GM12878 (cell line): Measurements from ENCODE around the gene TRIM62. TPM values are rescaled to one million over a fixed set of nuclear protein-coding genes. Genes with fewer than 3 reads are reported as not detected.

ENCODE experiments used
- BHLHE40 ChIP-seq, 2 experiments: fragments of 450-650 bp in 1 of 2; IDR thresholded peaks; 2 replicates each; pipeline ENCODE4 v1.6.1; 2011 to 2017; ENCODE audit warnings: low read depth in 2 of 2, borderline replicate concordance in 1 of 2, improper control_type of control experiment in 1 of 2, low read length in 1 of 2, mild to moderate bottlenecking in 1 of 2
- SMAD5 ChIP-seq: IDR thresholded peaks from 2 replicates; pipeline ENCODE4 v1.6.1; 2016; ENCODE audit warnings: antibody characterized with exemption, low read depth
- polyA plus RNA-seq, 11 experiments: library from polyadenylated mRNA; depleted of rRNA in 4 of 11; unstranded in 6 of 11; stranded (reverse) in 5 of 11; fragments of >200 nt; fragmentation: Nextera tagmentation in 4 of 11; fragmentation: Illumina TruSeq in 1 of 11; extraction: Ambion mirVana in 4 of 11; extraction: Trizol in 1 of 11; gene quantifications; 1 replicate in 1 of 11; 2 replicates in 10 of 11; pipeline versions ENCODE4 v1.2.1 to v1.2.3, GENCODE V29; 2011 to 2016; ENCODE audit warnings: inconsistent platforms in 2 of 11, missing spikeins in 2 of 11, low read depth in 1 of 11
- total RNA-seq, 4 experiments: library from RNA; depleted of rRNA in 3 of 4; stranded (reverse); fragments of >200 nt in 3 of 4; fragmentation: Illumina TruSeq in 1 of 4; extraction: Trizol in 1 of 4; gene quantifications; 2 replicates each; pipeline versions ENCODE4 v1.2.1 to v1.2.3, GENCODE V29; 2013 to 2021
- TF ChIP-seq, protein P1 (sequence below): IDR thresholded peaks from 2 replicates; pipeline ENCODE4 v1.6.1; 2012; ENCODE audit warnings: mild to moderate bottlenecking, low read depth, low read length
- TF ChIP-seq, protein P2 (sequence below): IDR thresholded peaks from 2 replicates; pipeline ENCODE4 v1.6.1; 2011; ENCODE audit warnings: borderline replicate concordance, low read depth, mild to moderate bottlenecking, moderate library complexity, low read length; ENCODE audit not compliant: insufficient read depth, poor library complexity, severe bottlenecking
- TF ChIP-seq, protein P3 (sequence below): fragments of 450-650 bp; IDR thresholded peaks from 2 replicates; pipeline ENCODE4 v1.6.1; 2018; ENCODE audit warnings: borderline replicate concordance, mild to moderate bottlenecking; ENCODE audit not compliant: partially characterized antibody

Gene TRIM62
- total and polyA plus RNA-seq, 10 of the 15 experiments (the other 5 are each of a cell fraction or from before 2014, with no cell fraction given), result 0.52 to 4.2 (median 1.9) TPM

DNA sequence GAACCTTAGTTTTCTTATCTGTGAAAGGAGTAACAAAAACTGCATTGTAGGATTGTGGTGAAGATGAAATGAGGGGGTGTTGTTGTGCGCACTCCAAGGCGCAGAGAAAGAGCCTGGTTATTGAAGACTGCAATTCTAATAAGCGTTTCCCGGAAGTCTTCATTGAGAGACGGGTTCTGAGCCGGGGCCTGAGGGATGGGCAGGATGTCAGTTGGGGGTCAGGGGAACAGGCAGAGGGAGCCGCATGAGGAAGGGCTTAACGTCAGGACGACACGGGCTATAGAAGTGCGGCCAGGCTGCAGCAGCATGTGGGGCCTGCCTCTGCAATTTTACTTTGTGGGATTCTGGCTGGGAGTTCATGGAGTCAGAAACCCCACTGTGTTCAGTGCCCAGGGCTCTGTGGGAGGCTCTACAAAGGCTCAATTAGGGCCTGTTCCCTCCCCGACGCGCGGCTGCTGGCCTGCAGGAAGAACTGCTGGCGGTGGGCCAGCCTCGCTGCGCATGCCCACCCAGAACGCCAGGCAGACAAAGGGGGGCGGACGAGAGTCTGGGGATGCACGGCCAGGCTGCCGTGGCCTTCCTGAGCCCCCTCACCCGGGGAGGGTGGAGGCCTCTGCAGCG lies 20.7 kb downstream of the TRIM62 start (continued):
- TF ChIP-seq, protein P1, sequence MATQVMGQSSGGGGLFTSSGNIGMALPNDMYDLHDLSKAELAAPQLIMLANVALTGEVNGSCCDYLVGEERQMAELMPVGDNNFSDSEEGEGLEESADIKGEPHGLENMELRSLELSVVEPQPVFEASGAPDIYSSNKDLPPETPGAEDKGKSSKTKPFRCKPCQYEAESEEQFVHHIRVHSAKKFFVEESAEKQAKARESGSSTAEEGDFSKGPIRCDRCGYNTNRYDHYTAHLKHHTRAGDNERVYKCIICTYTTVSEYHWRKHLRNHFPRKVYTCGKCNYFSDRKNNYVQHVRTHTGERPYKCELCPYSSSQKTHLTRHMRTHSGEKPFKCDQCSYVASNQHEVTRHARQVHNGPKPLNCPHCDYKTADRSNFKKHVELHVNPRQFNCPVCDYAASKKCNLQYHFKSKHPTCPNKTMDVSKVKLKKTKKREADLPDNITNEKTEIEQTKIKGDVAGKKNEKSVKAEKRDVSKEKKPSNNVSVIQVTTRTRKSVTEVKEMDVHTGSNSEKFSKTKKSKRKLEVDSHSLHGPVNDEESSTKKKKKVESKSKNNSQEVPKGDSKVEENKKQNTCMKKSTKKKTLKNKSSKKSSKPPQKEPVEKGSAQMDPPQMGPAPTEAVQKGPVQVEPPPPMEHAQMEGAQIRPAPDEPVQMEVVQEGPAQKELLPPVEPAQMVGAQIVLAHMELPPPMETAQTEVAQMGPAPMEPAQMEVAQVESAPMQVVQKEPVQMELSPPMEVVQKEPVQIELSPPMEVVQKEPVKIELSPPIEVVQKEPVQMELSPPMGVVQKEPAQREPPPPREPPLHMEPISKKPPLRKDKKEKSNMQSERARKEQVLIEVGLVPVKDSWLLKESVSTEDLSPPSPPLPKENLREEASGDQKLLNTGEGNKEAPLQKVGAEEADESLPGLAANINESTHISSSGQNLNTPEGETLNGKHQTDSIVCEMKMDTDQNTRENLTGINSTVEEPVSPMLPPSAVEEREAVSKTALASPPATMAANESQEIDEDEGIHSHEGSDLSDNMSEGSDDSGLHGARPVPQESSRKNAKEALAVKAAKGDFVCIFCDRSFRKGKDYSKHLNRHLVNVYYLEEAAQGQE, result no peak
- TF ChIP-seq SMAD5, result no peak
- TF ChIP-seq, protein P2, sequence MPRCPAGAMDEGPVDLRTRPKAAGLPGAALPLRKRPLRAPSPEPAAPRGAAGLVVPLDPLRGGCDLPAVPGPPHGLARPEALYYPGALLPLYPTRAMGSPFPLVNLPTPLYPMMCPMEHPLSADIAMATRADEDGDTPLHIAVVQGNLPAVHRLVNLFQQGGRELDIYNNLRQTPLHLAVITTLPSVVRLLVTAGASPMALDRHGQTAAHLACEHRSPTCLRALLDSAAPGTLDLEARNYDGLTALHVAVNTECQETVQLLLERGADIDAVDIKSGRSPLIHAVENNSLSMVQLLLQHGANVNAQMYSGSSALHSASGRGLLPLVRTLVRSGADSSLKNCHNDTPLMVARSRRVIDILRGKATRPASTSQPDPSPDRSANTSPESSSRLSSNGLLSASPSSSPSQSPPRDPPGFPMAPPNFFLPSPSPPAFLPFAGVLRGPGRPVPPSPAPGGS, result no peak
- TF ChIP-seq, protein P3, sequence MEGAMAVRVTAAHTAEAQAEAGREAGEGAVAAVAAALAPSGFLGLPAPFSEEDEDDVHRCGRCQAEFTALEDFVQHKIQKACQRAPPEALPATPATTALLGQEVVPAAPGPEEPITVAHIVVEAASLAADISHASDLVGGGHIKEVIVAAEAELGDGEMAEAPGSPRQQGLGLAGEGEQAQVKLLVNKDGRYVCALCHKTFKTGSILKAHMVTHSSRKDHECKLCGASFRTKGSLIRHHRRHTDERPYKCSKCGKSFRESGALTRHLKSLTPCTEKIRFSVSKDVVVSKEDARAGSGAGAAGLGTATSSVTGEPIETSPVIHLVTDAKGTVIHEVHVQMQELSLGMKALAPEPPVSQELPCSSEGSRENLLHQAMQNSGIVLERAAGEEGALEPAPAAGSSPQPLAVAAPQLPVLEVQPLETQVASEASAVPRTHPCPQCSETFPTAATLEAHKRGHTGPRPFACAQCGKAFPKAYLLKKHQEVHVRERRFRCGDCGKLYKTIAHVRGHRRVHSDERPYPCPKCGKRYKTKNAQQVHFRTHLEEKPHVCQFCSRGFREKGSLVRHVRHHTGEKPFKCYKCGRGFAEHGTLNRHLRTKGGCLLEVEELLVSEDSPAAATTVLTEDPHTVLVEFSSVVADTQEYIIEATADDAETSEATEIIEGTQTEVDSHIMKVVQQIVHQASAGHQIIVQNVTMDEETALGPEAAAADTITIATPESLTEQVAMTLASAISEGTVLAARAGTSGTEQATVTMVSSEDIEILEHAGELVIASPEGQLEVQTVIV, result no peak
- TF ChIP-seq BHLHE40 (IDR thresholded peaks at IDR 0.05; ENCODE audit: borderline replicate concordance in 1 of 2, low read depth in 2 of 2, low read length in 1 of 2), result no peak
